ENCODE data around the gene DEFB131A.
"Not testable (repeated sequence)": the region's sequence is repeated elsewhere in the genome, so short reads cannot be mapped to it uniquely, and the experiment has no call there.

The DEFB131A gene

GRCh38 chr4:9495443-9495842 is 51.2 kb downstream of the DEFB131A start:
- DNase-seq: peak; percentile 85

DNA sequence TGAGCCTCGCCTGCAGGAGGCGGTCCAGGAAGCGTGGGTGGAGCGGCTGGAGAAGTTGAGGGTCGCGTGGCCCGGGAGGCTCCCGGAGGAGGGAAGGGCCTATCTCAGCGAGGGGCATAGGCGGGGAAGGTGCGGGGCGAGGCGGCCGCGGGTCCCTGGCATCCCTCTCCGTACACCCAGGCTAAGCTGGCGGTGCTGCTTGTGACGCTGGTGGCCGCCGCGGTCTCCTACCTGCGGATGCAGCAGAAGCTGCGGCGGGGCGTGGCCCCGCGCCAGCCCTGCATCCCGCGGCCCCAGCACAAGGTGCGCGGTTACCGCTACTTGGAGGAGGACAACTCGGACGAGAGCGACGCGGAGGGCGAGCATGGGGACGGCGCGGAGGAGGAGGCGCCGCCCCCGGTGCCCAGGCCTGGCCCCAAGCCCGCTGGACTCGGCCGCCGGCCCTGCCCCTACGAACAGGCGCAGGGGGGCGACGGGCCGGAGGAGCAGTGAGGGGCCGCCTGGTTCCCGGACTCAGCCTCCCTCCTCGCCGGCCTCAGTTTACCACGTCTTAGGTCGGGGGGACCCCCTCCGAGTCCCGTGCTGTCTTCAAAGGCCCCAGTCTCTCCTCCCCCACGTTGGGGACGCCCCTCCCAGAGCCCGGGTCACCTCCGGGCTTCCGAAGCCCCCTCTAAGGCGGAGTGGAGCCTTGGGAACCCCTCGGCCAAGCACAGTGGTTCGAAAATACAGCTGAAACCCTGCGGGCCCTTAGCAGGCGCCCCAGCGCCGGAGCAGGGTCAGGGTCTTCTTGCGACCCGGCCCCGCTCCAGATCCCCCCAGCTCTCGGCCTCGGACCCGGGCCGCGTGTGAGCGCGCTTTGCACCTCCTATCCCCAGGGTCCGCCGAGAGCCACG is 53.6 kb downstream of the DEFB131A start:
- DNase-seq: not testable (repeated sequence)

GRCh38 chr4:9498468-9499040 is 54.3 kb downstream of the DEFB131A start:
- DNase-seq: not testable (repeated sequence)

GRCh38 chr4:9499974-9500487 is 55.8 kb downstream of the DEFB131A start:
- not testable (repeated sequence) for DNase-seq
